Hindlimb muscle (tissue), 1 donor: ENCODE measurements around the gene PRSS27. TPM values are rescaled to one million over a fixed set of nuclear protein-coding genes. Genes with fewer than 3 reads are reported as not detected.

Experiments
- DNase-seq: peaks from one replicate; pipeline ENCODE4 v3.0.0-alpha.2; 2013
- polyA plus RNA-seq: library from polyadenylated mRNA; unstranded; fragments of 120-200 nt; gene quantifications from one replicate; pipeline ENCODE4 v1.2.1, GENCODE V29; 2013; ENCODE audit not compliant: insufficient read length

Gene PRSS27
- polyA plus RNA-seq, result 1.0 TPM

- DNase-seq, result no peak
Observed at GRCh38 chr16:2720064-2720457, at the start of gene PRSS27. PRSS27 (minus strand) TSS chr16:2720224; CDS start chr16:2720160, 64 bp downstream.

DNA sequence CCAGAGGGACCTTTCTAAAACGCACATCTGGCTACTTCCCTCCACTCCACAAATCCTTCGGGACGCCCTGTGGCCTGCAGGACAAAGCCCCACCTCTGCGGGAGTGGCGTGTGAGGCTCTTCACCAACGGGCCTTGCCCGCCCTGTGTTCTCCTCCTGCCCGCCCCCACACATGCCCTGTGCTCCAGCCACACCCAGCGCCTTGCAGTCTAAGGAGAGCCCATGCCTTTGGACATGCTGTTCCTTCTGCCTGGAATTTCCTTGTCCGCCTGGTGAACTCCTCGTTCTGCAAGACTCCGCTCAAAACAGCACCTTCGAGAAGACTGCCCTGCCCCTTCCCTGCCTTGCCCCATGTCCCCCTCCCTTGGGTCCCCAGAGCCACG lies 49.6 kb upstream of the PRSS27 start:
- DNase-seq, result no peak

DNA sequence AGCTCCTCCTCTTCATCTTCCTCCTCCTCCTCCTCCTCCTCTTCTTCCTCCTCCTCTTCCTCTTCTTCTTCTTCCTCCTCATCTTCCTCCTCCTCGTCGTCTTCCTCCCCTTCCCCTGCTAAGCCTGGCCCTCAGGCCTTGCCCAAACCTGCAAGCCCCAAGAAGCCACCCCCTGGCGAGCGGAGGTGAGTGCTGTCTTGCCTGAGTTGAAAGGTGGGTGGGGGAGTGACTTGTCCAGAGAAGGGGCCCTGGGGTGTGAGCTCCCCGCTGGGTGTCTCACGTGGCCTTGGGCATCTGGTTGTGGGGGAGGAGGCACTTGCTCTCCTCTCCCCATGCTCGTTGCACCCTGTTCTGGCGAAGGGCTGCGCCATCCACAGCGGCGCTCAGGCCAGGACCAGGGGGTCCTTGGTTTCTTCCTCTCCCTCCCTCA lies 49.1 kb upstream of the PRSS27 start:
- DNase-seq, result no peak

DNA sequence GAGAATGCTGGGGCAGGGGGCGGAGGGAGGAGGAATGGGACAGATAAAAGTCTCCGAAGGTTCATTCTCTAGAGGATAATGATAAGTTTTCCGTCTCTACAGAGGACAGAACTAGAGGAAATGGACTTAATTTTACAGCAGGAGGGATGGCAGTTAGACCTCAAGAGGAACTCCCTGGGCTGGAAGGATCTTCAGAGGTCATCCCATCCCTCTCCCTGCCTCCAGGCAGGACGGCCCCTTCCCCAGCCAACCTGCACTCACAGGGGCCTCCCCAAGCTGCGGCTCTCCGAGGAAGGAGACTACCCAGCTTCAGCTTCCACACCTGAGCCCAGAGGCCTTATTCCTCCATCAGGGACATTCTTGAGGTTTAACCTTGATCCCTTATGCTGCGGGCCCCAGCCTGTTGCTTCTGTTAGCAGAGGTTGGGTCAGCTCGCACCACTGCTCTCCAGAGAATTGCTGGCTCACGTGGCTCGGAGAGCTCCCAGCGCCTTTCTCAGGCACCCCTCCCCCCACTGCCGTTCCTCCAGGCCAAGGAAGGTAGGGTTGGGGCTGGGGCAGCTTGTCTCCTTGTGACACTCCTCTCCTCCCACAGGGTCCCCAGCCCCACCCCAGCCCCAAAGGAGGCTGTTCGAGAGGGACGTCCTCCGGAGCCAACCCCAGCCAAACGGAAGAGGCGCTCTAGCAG lies 48.5 kb upstream of the PRSS27 start:
- no peak for DNase-seq

- DNase-seq, result no peak
Observed at GRCh38 chr16:2767891-2768290, 47.9 kb upstream of the PRSS27 start.

DNA sequence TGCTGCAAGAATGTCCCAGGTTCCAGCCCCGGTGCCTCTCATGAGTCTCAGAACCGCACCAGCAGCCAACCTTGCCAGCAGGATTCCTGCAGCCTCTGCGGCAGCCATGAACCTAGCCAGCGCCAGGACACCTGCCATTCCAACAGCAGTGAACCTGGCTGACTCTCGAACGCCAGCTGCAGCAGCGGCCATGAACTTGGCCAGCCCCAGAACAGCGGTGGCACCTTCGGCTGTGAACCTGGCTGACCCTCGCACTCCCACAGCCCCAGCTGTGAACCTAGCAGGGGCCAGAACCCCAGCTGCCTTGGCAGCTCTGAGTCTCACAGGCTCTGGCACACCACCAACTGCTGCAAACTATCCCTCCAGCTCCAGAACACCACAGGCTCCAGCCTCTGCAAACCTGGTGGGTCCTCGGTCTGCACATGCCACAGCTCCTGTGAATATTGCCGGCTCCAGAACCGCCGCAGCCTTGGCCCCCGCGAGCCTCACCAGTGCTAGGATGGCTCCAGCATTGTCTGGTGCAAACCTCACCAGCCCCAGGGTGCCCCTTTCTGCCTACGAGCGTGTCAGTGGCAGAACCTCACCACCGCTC lies 47.2 kb upstream of the PRSS27 start:
- DNase-seq, result no peak

DNA sequence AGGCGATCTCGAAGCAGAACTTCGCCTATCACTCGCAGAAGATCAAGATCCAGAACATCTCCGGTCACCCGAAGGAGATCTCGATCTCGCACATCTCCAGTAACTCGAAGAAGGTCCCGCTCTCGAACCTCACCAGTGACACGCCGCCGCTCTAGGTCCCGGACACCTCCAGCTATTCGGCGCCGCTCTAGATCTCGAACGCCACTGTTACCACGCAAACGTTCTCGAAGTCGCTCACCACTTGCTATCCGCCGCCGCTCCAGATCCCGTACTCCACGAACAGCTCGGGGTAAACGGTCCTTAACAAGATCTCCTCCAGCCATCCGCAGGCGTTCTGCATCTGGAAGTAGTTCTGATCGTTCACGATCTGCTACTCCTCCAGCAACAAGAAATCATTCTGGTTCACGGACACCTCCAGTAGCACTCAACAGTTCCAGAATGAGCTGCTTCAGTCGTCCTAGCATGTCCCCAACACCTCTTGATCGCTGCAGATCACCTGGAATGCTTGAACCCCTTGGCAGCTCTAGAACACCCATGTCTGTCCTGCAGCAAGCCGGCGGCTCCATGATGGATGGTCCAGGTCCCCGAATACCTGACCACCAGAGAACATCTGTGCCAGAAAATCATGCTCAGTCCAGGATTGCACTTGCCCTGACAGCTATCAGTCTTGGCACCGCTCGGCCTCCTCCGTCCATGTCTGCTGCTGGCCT lies 46.6 kb upstream of the PRSS27 start:
- no peak for DNase-seq

GRCh38 chr16:2765462-2766404 lies 45.7 kb upstream of the PRSS27 start:
- DNase-seq, result no peak

DNA sequence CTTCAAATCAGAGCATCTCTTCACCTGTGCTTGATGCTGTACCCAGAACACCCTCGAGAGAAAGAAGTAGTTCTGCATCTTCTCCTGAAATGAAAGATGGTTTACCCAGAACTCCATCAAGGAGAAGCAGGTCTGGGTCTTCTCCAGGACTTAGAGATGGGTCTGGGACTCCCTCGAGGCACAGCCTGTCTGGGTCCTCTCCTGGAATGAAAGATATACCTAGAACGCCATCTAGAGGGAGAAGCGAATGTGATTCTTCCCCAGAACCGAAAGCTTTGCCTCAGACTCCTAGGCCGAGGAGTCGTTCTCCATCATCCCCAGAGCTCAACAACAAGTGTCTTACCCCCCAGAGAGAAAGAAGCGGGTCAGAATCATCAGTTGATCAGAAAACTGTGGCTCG lies 44.7 kb upstream of the PRSS27 start:
- DNase-seq, result no peak

DNA sequence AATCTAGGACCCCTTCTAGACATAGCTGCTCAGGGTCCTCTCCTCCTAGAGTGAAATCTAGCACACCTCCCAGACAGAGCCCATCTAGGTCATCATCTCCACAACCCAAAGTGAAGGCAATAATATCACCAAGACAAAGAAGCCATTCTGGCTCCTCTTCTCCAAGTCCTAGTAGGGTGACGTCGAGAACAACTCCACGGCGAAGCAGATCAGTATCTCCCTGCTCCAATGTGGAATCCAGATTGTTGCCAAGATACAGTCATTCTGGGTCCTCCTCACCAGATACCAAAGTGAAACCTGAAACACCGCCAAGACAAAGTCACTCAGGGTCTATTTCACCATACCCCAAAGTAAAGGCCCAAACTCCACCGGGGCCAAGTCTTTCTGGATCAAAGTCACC lies 43.1 kb upstream of the PRSS27 start:
- no peak for DNase-seq

- no peak for DNase-seq
Observed at GRCh38 chr16:2762711-2763110, 42.7 kb upstream of the PRSS27 start.

DNA sequence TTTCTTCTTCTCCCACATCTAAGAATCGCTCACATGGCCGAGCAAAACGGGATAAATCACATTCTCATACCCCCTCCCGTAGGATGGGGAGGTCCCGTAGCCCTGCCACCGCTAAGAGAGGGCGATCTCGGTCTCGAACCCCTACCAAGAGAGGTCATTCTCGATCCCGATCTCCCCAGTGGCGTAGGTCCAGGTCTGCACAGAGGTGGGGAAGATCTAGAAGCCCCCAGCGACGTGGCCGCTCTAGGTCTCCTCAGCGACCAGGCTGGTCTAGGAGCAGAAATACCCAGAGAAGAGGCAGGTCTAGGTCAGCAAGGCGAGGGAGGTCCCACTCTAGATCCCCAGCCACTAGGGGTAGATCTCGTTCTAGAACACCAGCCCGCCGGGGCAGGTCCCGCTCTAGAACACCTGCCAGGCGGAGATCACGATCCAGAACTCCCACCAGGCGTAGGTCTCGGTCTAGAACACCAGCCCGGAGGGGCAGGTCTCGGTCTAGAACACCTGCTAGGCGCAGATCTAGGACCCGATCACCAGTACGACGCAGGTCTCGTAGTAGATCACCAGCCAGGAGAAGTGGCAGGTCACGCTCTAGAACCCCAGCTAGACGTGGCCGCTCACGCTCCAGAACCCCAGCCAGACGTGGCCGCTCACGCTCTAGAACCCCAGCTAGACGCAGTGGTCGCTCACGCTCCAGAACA lies 42.0 kb upstream of the PRSS27 start:
- no peak for DNase-seq

DNA sequence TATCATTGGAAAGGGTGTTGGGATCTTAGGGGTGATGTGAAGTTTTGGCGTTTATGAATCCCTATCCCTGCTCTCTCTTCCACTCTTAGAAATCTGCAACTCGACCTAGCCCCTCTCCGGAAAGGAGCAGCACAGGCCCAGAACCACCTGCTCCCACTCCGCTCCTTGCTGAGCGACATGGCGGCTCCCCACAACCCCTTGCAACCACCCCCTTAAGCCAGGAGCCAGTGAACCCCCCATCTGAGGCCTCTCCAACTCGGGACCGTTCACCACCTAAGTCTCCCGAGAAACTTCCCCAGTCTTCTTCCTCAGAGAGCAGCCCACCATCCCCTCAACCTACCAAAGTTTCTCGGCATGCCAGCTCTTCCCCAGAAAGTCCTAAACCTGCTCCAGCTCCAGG lies 41.4 kb upstream of the PRSS27 start:
- no peak for DNase-seq

- DNase-seq, result no peak
Observed at GRCh38 chr16:2757344-2757743, 37.3 kb upstream of the PRSS27 start.

- no peak for DNase-seq
Observed at GRCh38 chr16:2756288-2757015, 36.4 kb upstream of the PRSS27 start.

DNA sequence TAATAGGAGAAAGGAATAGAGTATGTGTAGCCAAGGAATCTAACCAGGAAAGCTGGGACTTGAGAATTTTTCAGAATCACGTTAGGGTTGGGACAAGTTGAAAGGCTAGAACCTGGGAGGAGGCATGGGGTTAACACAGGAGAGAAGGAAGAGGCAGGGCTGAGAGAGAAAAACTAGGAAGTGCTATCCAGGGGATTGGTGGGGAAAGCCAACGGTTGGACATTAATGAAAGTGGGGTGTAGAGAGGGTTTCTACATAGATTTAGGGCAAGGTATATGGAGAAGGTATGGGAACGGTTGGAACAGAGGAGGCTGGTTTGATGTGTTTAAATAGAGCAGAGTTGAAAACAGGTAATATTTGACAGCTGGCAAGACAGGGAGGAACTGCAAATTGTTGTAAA lies 35.1 kb upstream of the PRSS27 start:
- DNase-seq, result no peak

- no peak for DNase-seq
Observed at GRCh38 chr16:2753733-2754020, 33.7 kb upstream of the PRSS27 start.

DNA sequence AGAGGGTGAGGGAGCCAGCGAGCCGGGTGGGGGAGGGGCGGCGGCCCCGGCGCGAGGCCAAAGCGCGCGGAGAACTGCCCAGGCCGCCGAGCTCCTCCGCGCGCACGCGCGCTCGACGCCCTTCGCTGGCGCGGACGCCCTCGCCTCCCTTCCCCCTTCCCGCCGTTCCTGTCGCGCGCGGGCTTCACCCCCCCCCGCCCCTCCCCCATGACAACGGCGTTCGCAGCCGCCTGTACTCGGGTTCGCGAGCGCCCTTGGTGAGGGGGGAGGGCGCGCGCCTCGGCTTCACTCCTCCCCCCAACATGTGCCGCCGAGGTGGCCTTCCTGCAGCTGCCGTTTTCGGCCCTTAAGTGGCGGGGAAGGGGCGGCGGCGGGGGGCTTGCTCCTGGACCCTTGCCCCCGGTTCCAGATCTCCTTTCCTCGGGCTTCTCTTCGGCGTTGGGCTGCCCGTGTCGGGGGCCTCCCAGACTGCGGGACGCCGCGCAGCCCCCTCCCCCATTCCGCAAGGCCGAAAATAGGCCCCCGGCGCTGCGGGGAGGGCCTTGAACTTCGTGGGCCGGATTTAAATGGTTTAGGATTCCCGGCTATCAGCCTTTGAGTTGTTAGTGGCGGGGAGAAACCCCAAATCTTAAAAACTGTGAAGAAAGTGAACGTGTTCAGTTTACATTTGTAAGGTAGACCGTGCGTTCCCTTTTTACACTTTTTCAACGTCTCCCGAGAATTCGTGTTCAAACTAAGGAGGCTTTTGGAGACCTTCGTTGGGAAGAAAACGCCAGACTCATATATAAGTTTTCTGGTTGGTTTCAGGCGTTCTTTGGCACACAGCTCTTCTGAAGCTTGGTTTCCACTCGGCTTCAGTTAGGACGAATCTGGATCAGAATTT lies 33.1 kb upstream of the PRSS27 start:
- peak; percentile 90 for DNase-seq

- peak; percentile 98 for DNase-seq
Observed at GRCh38 chr16:2752035-2752849, 32.2 kb upstream of the PRSS27 start, which contains the start of gene SRRM2. SRRM2 (plus strand) TSS chr16:2752638; CDS start chr16:2756365, 3,727 bp downstream.
